GM23338 (cell line): Measurements from ENCODE around the gene TRUB1. TPM values are rescaled to one million over a fixed set of nuclear protein-coding genes. Genes with fewer than 3 reads are reported as not detected.

Experiments used
- ATAC-seq: fragments of 200-7000 bp; cut with Tn5 transposase; 3 replicates; pipeline ENCODE4 v1.9.1; 2020
- DNase-seq: peaks from one replicate; pipeline ENCODE4 v3.0.0-alpha.2; 2015; ENCODE audit warnings: low spot score
- H2AFZ ChIP-seq: fragments of 200-600 bp; sonication (generic); 2 replicates; pipeline ENCODE4 v1.8.0; 2016; ENCODE audit warnings: antibody characterized with exemption, mild to moderate bottlenecking, moderate library complexity
- H3F3A ChIP-seq: fragments of 200-600 bp; sonication (generic); replicated peaks from 2 replicates; pipeline ENCODE4 v1.8.0; 2017; ENCODE audit warnings: antibody characterized with exemption, mixed run types, low read depth
- H3K27ac ChIP-seq: fragments of 200-600 bp; sonication (generic); 2 replicates; pipeline ENCODE4 v1.6.1; 2016; ENCODE audit warnings: low read depth
- H3K27me3 ChIP-seq: fragments of 200-600 bp; sonication (generic); 2 replicates; pipeline ENCODE4 v1.8.0; 2016; ENCODE audit warnings: mild to moderate bottlenecking, mixed run types, moderate library complexity; ENCODE audit not compliant: insufficient read depth
- H3K36me3 ChIP-seq: fragments of 200-600 bp; sonication (generic); 2 replicates; pipeline ENCODE4 v1.8.0; 2016; ENCODE audit warnings: mild to moderate bottlenecking; ENCODE audit not compliant: insufficient read depth
- H3K4me1 ChIP-seq: fragments of 200-600 bp; sonication (generic); 2 replicates; pipeline ENCODE4 v1.8.0; 2016; ENCODE audit warnings: mild to moderate bottlenecking, moderate library complexity; ENCODE audit not compliant: insufficient read depth
- H3K4me2 ChIP-seq: fragments of 200-600 bp; sonication (generic); 2 replicates; pipeline ENCODE4 v1.7.1; 2017; ENCODE audit warnings: mixed run types
- H3K4me3 ChIP-seq: fragments of 200-600 bp; sonication (generic); 2 replicates; pipeline ENCODE4 v1.6.1; 2016; ENCODE audit warnings: mixed run types
- H3K79me2 ChIP-seq: fragments of 200-600 bp; sonication (generic); replicated peaks from 2 replicates; pipeline ENCODE4 v1.8.0; 2017; ENCODE audit warnings: mild to moderate bottlenecking; ENCODE audit not compliant: insufficient read depth
- H3K9me2 ChIP-seq: fragments of 200-600 bp; sonication (generic); 2 replicates; pipeline ENCODE4 v1.8.0; 2017; ENCODE audit not compliant: insufficient read depth
- H4K20me1 ChIP-seq: fragments of 200-600 bp; sonication (generic); replicated peaks from 2 replicates; pipeline ENCODE4 v1.8.0; 2017; ENCODE audit warnings: mild to moderate bottlenecking; ENCODE audit not compliant: insufficient read depth
- H3K27ac Mint-ChIP-seq: 2 replicates; pipeline ENCODE4 v1.8.0; 2020; ENCODE audit warnings: inconsistent platforms, mild to moderate bottlenecking, moderate library complexity, mixed read lengths
- H3K27me3 Mint-ChIP-seq: 3 replicates; pipeline ENCODE4 v1.8.0; 2022; ENCODE audit warnings: low read depth, mild to moderate bottlenecking, moderate library complexity, mixed read lengths, inconsistent platforms; ENCODE audit not compliant: insufficient read depth, poor library complexity
- H3K36me3 Mint-ChIP-seq: 3 replicates; pipeline ENCODE4 v1.8.0; 2021; ENCODE audit warnings: low read depth, mild to moderate bottlenecking, inconsistent platforms, moderate library complexity, mixed read lengths
- H3K4me1 Mint-ChIP-seq: 3 replicates; pipeline ENCODE4 v1.8.0; 2020; ENCODE audit warnings: mild to moderate bottlenecking, inconsistent platforms, mixed read lengths
- H3K4me3 Mint-ChIP-seq: 3 replicates; pipeline ENCODE4 v1.8.0; 2021; ENCODE audit warnings: moderate library complexity, mild to moderate bottlenecking, inconsistent platforms, mixed read lengths
- H3K9me3 Mint-ChIP-seq: 3 replicates; pipeline ENCODE4 v1.8.0; 2020; ENCODE audit warnings: moderate library complexity, mild to moderate bottlenecking, inconsistent platforms, mixed read lengths
- CREB1 ChIP-seq: fragments of 250-450 bp; sonication (Bioruptor Pico); IDR thresholded peaks from 2 replicates; pipeline ENCODE4 v1.5.0; 2020; ENCODE audit warnings: low read depth, mild to moderate bottlenecking, moderate library complexity
- CTCF ChIP-seq, 2 experiments: fragments of 200-600 bp in 1 of 2; sonication (generic) in 1 of 2; conservative IDR thresholded peaks; 2 replicates each; pipeline versions ENCODE4 v1.5.1 to v1.6.1; 2016 to 2017; ENCODE audit warnings: antibody characterized with exemption in 2 of 2, low read depth in 2 of 2, mild to moderate bottlenecking in 2 of 2, moderate library complexity in 1 of 2
- EZH2 ChIP-seq: fragments of 200-600 bp; sonication (generic); IDR thresholded peaks from one replicate; pipeline ENCODE4 v1.8.0; 2017; ENCODE audit warnings: antibody characterized with exemption, mild to moderate bottlenecking, low read depth; ENCODE audit not compliant: unreplicated experiment
- EZH2phosphoT487 ChIP-seq: fragments of 200-600 bp; sonication (generic); IDR thresholded peaks from one replicate; pipeline ENCODE4 v1.8.1; 2018; ENCODE audit warnings: antibody characterized with exemption; ENCODE audit not compliant: unreplicated experiment
- JUNB ChIP-seq: IDR thresholded peaks from one replicate; pipeline ENCODE4 v1.6.1; 2016; ENCODE audit warnings: antibody characterized with exemption; ENCODE audit not compliant: unreplicated experiment
- NANOG ChIP-seq: IDR thresholded peaks from 2 replicates; pipeline ENCODE4 v1.6.1; 2016; ENCODE audit warnings: antibody characterized with exemption, borderline replicate concordance
- POLR2AphosphoS5 ChIP-seq: IDR thresholded peaks from 2 replicates; pipeline ENCODE4 v1.6.1; 2016; ENCODE audit warnings: antibody characterized with exemption, low read depth
- REST ChIP-seq: IDR thresholded peaks from one replicate; pipeline ENCODE4 v1.6.1; 2018; ENCODE audit warnings: antibody characterized with exemption; ENCODE audit not compliant: unreplicated experiment
- STAT1 ChIP-seq: IDR thresholded peaks from one replicate; pipeline ENCODE4 v1.6.1; 2016; ENCODE audit warnings: antibody characterized with exemption; ENCODE audit not compliant: unreplicated experiment
- ZNF114 ChIP-seq: fragments of 250-450 bp; sonication (Bioruptor Pico); IDR thresholded peaks from 2 replicates; pipeline ENCODE4 v1.5.0; 2020; ENCODE audit warnings: mild to moderate bottlenecking, moderate library complexity
- ZNF331 ChIP-seq: fragments of 250-450 bp; sonication (Bioruptor Pico); IDR thresholded peaks from 2 replicates; pipeline ENCODE4 v1.5.0; 2020; ENCODE audit warnings: low read depth, mild to moderate bottlenecking, moderate library complexity
- ZNF462 ChIP-seq: fragments of 250-450 bp; sonication (Bioruptor Pico); IDR thresholded peaks from 2 replicates; pipeline ENCODE4 v1.5.0; 2020; ENCODE audit warnings: mild to moderate bottlenecking, moderate library complexity
- polyA plus RNA-seq: library from polyadenylated mRNA; unstranded; fragments of >200 nt; fragmentation: Nextera tagmentation; extraction: Ambion mirVana; gene quantifications from 2 replicates; pipeline ENCODE4 v1.2.1, GENCODE V29; 2016
- total RNA-seq: library from RNA; depleted of rRNA; stranded (reverse); fragments of >200 nt; shearing (Covaris generic); gene quantifications from 2 replicates; pipeline ENCODE4 v1.2.3, GENCODE V29; 2014
- TF ChIP-seq, protein P1 (sequence below): IDR thresholded peaks from 2 replicates; pipeline ENCODE4 v1.6.1; 2016; ENCODE audit warnings: antibody characterized with exemption

The TRUB1 gene
- total and polyA plus RNA-seq, 2 experiments from 2014 or later, result 15.5 to 34.5 TPM

- no peak overlapping the region; the same call in 2 of the 3 replicates for H3K4me3 Mint-ChIP-seq
- Histone ChIP-seq H3K4me3 (no peak overlapping the region), H3F3A (no peaks in the 10 kb centered on the region), H3K36me3 (no peaks in the 10 kb centered on the region), H3K79me2 (peaks cover 51% of the 10 kb centered on the region), H3K9me2 (no peaks in the 10 kb centered on the region), H4K20me1 (no peaks in the 10 kb centered on the region), H3K4me2 (peak overlapping the region; percentile 45), H2AFZ (no peak overlapping the region), H3K27ac (peak overlapping the region; percentile 39), H3K4me1 (peaks cover 19% of the 10 kb centered on the region), H3K27me3 (no peaks in the 10 kb centered on the region)
- DNase-seq, result peak; percentile 61
- H3K36me3 Mint-ChIP-seq, result peaks cover 12% of the 10 kb centered on the region; the same call in 2 of the 3 replicates
- no peaks in the 10 kb centered on the region for H3K9me3 Mint-ChIP-seq
- H3K27ac Mint-ChIP-seq, result peak overlapping the region; percentile 58
- peak; percentile 84 for ATAC-seq
- TF ChIP-seq ZNF114 (CRISPR knock-in tag), result no peak
- TF ChIP-seq CTCF (conservative IDR thresholded peaks at IDR 0.05; ENCODE audit: low read depth in 2 of 2), result no peak
- TF ChIP-seq EZH2, result no peak
- TF ChIP-seq, protein P1, sequence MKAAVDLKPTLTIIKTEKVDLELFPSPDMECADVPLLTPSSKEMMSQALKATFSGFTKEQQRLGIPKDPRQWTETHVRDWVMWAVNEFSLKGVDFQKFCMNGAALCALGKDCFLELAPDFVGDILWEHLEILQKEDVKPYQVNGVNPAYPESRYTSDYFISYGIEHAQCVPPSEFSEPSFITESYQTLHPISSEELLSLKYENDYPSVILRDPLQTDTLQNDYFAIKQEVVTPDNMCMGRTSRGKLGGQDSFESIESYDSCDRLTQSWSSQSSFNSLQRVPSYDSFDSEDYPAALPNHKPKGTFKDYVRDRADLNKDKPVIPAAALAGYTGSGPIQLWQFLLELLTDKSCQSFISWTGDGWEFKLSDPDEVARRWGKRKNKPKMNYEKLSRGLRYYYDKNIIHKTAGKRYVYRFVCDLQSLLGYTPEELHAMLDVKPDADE, result no peak
- no peak for TF ChIP-seq CREB1 (CRISPR knock-in tag)
- no peak for TF ChIP-seq POLR2AphosphoS5
- no peak for TF ChIP-seq REST
- no peak for TF ChIP-seq ZNF462 (CRISPR knock-in tag)
- TF ChIP-seq EZH2phosphoT487, result no peak
- TF ChIP-seq JUNB, result no peak
- TF ChIP-seq STAT1, result no peak
- no peak for TF ChIP-seq NANOG
- no peak for TF ChIP-seq ZNF331 (CRISPR knock-in tag)
- no peaks in the 10 kb centered on the region for H3K27me3 Mint-ChIP-seq
- peaks cover 42% of the 10 kb centered on the region for H3K4me1 Mint-ChIP-seq
Measured at GRCh38 chr10:114970515-114970914, 32.5 kb downstream of the TRUB1 start.
